GM19468 (cell line): ENCODE results near the gene NOC2L.

Experiments
- ATAC-seq: cut with Tn5 transposase; IDR thresholded peaks from one replicate; pipeline ENCODE4 v1.9.1; 2021; ENCODE audit warnings: mild to moderate bottlenecking, moderate library complexity, moderate number of reproducible peaks; ENCODE audit not compliant: unreplicated experiment; ENCODE audit errors: extremely low read depth

Gene NOC2L

GRCh38 chr1:945688-946556 lies 13.1 kb downstream of the NOC2L start:
- no peak for ATAC-seq

- no peak for ATAC-seq
Observed at GRCh38 chr1:944341-945325, 14.4 kb downstream of the NOC2L start.

- ATAC-seq = no peak
Observed at GRCh38 chr1:943545-944340, 15.3 kb downstream of the NOC2L start.

GRCh38 chr1:942864-943533 lies 16.1 kb downstream of the NOC2L start:
- no peak for ATAC-seq

- no peak for ATAC-seq
Observed at GRCh38 chr1:942411-942821, 16.6 kb downstream of the NOC2L start.

GRCh38 chr1:941588-942383 lies 17.3 kb downstream of the NOC2L start:
- ATAC-seq = no peak

GRCh38 chr1:941015-941587 lies 18.0 kb downstream of the NOC2L start:
- no peak for ATAC-seq

GRCh38 chr1:940107-941014 lies 18.7 kb downstream of the NOC2L start:
- ATAC-seq = no peak

GRCh38 chr1:939511-940106 lies 19.4 kb downstream of the NOC2L start:
- ATAC-seq = no peak

GRCh38 chr1:938711-939489 lies 20.2 kb downstream of the NOC2L start:
- no peak for ATAC-seq

- ATAC-seq = no peak
Observed at GRCh38 chr1:938088-938683, 20.9 kb downstream of the NOC2L start.

GRCh38 chr1:937521-937920 lies 21.5 kb downstream of the NOC2L start:
- ATAC-seq = no peak

- no peak for ATAC-seq
Observed at GRCh38 chr1:936348-937264, 22.4 kb downstream of the NOC2L start.

- no peak for ATAC-seq
Observed at GRCh38 chr1:935751-936231, 23.3 kb downstream of the NOC2L start.
